HT1080 (cell line): Measurements from ENCODE around the gene NCK1. TPM values are rescaled to one million over a fixed set of nuclear protein-coding genes. Genes with fewer than 3 reads are reported as not detected.
A peak's percentile ranks its signal among the peaks of the same experiment; 100 is the strongest.
"Not testable (repeated sequence)": the region's sequence is repeated elsewhere in the genome, so short reads cannot be mapped to it uniquely, and the experiment has no call there.

Experiments used
- DNase-seq: peaks from one replicate; pipeline ENCODE4 v3.0.0-alpha.2; 2015; ENCODE audit warnings: low read depth
- total RNA-seq: library from RNA; depleted of rRNA; stranded (reverse); fragments of >200 nt; shearing (Covaris generic); gene quantifications from 2 replicates; pipeline ENCODE4 v1.2.3, GENCODE V29; 2014

NCK1 gene
- total RNA-seq, 1 experiment from 2014 or later, result 42.6 TPM

- DNase-seq, result no peak
Observed at GRCh38 chr3:136943436-136943835, 81.4 kb downstream of the NCK1 start.

DNA sequence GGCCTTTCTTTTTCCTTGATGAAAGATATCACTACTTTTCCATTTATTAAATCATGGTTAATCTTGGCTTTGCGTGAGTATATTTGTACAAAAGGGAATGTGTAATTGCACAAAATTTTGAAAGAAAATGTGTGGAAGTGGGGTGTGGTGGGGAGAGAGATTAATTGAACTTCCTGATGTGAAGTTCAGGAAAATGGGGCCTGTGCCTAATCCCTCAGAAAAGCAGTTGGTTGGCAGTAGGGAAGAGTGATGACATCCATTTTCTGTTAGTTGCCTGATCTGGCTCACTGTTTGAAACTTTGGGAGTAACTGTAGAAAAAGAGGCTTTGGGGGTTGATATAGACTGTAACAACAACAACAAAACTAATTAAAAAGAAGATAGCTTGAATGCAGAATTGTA, 85.0 kb downstream of the NCK1 start:
- no peak for DNase-seq

DNA sequence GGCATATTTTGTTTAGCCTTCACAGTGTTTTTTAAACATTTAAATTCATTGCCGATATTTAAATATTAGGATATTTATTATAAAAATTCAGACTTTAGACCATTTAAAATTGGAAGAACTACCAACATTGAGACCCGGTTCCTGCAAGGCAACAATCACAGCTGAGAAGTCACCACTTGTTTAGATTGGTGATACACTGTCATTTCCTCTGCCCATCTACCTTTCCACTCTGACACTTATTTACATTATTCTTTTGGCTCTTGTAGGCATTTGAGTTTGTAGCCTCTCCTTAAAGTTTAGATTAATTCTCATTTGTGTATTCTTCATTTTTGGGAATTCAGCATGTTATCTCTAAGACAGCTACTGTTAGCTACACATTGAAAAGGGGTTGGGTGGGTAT, 85.5 kb downstream of the NCK1 start:
- DNase-seq, result no peak

DNA sequence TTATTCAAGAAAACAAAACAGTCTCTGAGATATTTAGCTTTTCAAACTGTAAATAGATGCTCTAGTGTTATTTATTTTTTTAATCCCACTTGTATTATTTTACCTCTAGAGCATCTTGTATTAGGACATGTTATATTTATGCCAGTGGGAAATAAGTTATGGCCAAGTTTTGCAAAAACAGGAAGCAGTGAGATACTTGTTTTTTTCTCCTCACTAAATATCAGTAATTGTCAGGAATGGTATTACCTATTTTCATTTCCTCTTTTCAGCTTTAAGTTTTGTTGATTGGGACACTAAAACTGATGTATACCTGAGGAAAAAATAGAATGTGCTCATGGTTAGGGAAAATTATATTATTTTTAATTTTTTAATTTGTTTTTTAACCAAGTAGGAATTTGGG, 87.1 kb downstream of the NCK1 start:
- no peak for DNase-seq

DNA sequence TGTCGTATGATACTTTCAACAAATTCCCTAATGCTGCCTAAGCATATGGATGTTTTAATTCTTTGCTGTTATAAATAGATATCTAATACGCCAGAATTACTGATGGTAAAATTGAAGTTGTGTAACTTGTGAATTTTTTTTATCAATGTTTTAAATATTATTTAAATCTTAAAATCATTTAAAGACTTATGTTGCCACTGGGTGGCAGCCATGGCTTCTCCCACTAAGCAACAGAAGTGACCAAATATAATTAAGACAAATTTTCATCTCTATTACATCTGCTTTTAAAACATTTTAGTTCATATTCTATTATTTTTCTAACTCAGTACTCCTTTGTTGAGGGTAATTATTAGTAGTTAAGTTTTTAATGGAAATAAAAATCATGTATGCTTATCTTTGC, 87.7 kb downstream of the NCK1 start:
- DNase-seq, result no peak

- no peak for DNase-seq
Observed at GRCh38 chr3:136950623-136951022, 88.6 kb downstream of the NCK1 start.

DNA sequence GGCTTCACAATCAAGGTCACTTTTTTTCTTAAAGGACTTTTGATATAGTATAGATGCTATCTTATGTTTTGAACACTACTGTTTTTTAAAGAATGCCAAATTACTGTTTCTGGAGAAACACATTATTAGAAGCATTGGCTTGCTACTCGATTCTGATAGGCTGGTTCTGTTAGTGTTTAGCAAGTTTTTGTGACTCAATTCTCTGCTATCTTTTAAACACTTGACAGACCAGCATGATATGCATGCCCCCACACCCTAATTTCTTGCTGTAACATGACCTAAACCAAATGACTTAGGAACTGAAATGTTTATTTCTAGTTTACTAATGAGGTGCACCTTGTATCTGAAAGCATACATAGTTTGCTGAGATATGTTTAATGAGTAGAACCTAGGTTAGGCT, 90.3 kb downstream of the NCK1 start:
- DNase-seq, result no peak

DNA sequence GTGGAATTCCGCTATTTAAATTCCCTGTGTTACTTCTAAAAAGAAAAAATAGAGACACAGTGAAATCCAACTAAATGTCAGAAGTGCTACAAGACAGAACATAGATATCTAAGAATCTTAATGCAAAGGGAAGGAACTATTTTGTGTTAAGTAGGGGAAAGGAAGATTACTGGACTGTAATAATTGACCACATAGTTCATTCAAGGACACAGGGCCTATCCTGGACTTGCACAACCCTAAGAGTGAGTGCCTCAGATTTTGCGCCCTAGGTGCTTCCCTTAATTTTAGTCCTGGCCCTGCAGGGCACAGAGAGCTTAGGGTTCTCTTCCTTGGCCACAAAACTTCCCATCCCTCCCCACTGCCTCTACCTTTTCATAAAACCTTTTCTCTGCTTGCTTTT, 92.2 kb downstream of the NCK1 start:
- no peak for DNase-seq

DNA sequence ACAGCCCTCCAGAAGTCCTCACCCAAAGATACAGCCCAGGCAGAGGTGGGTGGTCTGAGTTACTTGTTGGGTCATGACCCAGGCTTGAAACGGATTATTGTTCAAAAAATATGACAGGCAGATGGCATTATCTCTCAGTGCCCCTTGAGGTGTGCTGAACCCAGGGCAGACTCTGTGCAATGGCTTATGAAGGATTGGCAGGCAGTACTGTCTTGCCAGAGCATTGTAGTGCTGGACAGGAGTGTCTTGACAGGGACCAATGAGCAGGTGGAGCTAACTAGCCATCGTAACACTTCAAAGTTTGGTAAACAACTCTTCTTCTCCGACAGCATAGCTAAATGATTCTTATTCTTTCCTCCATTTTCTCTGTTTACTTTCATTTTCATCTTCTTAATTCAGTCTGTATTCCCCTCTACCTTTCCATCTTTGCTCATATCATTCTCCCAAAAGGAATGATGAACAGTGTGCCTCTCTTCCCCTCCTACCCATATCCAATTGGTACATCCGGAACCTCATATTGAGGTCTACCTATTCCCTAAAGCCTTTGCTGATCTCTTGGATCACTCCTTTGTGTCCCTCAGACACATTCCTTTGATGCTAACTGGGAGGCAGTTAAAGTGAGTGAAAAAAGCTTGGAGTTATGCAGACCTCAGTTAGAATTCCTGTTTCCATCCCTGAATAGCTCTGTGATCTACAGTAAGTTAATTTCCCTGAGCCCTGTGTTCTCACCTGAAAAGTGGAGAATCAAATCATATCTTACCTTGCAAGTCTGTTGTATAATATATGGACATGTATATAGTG, 93.2 kb downstream of the NCK1 start:
- no peak for DNase-seq

GRCh38 chr3:136955813-136956212, 93.8 kb downstream of the NCK1 start:
- peak; percentile 75 for DNase-seq

GRCh38 chr3:136956971-136957370, 95.0 kb downstream of the NCK1 start:
- DNase-seq, result no peak

DNA sequence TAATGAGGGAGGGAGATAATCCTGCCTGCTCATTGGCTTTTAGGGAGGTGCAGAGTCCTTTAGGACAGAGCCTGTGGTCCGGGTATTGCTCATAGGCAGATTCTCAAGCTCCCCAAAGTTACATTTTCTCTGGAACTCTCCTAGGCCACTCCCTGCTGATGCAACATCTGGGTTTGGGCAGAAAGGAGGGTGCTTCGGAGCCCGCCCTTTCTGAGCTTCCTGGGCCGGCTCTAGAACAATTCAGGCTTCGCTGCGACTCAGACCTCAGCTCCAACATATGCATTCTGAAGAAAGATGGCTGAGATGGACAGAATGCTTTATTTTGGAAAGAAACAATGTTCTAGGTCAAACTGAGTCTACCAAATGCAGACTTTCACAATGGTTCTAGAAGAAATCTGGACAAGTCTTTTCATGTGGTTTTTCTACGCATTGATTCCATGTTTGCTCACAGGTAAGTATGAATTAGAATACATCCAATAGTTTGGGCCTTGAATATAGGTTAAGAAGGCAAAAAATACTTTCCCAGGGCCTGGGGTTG, 95.8 kb downstream of the NCK1 start, which contains the start of gene IL20RB:
Gene IL20RB, plus strand, starts transcription at position 233 of the 538 bp plus-strand sequence. Its CDS starts 131 bp downstream, at position 364.
- peak; percentile 32 for DNase-seq

DNA sequence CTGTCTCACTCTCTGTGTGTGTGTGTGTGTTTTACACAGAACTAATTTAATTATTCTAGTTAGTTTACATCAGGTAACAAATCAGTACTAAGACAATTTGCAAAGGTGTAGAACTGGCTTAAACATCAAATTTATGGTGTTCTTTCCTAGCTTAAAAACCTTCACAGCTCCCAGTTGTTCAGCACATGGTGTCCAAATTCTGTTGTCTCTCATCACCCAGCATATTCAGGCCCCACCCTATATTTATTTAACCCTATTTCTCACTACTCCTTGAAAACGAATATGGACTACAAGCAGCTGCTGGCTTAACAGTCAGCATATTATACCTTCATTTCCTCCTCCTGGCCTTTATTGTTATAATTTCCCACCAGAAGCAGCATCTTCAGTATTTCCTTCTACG, 96.9 kb downstream of the NCK1 start:
- no peak for DNase-seq

DNA sequence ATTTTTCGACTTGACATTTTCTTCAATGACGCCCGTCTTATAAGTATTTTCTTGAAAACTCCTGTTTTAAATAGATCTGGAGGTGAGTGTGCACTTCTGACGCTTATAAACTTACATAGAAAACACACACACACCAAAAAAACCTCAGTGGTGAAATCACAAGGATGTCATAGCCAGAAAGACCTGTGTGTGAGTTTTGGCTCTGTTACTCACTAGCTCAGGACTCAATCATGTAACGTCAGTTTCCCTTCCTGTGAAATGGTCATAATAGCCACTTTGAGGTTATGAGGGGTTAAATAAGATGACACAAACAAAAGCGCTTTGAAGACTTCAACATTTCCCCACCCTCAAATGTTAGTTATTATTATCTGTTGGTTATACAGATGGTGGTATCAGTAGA, 97.6 kb downstream of the NCK1 start:
- DNase-seq, result no peak

- peak; percentile 38 for DNase-seq
Observed at GRCh38 chr3:136960838-136961836, 99.1 kb downstream of the NCK1 start.

GRCh38 chr3:136962927-136963326, 100.9 kb downstream of the NCK1 start:
- no peak for DNase-seq

DNA sequence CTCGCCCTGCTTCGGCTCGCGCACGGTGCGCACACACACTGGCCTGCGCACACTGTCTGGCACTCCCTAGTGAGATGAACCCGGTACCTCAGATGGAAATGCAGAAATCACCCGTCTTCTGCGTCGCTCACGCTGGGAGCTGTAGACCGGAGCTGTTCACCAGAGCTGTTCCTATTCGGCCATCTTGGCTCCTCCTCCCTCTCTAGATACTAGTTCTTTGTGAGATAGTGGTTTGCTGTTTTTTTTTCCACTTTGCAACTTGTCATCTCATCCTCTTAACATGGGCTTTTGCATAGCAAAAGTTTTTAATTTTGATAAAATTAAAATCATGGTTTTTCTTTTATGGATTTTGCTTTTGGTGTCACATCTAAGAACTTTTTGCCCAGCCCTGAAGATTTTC, 107.5 kb downstream of the NCK1 start:
- DNase-seq, result not testable (repeated sequence)

- DNase-seq, result no peak
Observed at GRCh38 chr3:136973352-136973751, 111.3 kb downstream of the NCK1 start.

DNA sequence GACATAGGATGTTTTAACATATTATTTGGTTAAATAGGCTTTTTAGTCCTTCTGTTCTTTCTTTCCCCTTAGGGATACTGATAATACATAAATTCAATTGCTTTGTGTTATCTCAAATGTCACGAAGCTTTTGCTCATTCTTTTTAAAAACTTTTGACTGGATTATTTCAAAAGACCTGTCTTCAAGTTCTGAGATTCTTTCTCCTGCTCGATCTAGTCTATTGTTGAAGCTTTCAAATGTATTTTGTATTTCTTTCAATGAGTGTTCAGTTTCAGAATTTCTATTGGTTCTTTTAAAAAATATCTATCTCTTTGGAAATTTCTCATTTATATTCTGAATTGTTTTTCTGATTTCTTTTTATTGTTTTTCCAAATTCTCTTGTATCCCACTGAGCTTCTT, 112.7 kb downstream of the NCK1 start:
- no peak for DNase-seq

DNA sequence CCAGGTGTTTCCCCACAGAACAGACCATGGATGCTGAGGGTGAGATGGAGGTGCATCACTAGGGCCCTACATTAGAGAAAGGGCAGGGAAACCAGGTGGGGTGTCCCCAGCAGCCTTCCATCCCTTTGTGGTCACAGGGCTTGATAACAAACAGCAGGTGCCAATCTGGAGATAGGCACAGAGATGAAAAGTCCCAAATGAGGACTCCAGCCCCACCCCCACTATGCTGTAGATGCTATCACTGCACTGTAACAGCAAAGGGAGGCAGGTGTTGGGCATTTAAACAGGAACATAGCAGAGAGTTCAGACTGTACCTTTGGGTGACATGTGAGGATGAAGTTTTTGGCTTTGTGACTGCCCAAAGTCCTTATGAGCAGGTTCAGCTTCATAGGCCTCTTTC, 117.2 kb downstream of the NCK1 start:
- no peak for DNase-seq

GRCh38 chr3:136979684-136980083, 117.7 kb downstream of the NCK1 start:
- peak; percentile 24 for DNase-seq

DNA sequence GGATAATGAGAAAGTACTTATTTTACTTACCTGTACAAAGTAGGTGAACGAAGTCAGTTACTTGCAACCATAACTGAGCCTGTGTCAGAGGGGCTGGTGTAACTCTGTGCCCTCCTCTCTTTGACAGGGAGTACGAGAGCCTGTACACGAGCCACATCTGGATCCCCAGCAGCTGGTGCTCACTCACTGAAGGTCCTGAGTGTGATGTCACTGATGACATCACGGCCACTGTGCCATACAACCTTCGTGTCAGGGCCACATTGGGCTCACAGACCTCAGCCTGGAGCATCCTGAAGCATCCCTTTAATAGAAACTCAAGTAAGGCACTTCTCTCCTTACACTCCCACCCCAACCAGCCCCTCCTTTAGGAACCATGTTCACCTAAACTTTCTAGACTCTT, 120.0 kb downstream of the NCK1 start:
- no peak for DNase-seq
